Frontal cortex (tissue), 4 donors: ENCODE data around the gene ZNF436. TPM values are rescaled to one million over a fixed set of nuclear protein-coding genes. Genes with fewer than 3 reads are reported as not detected.
"Not testable (repeated sequence)": the region's sequence is repeated elsewhere in the genome, so short reads cannot be mapped to it uniquely, and the experiment has no call there.

Source experiments
- DNase-seq, 2 donors: peaks; one replicate each; pipeline ENCODE4 v3.0.0; 2012; ENCODE audit warnings: low spot score in 2 of 2
- FAIRE-seq: peaks from 2 replicates; lab custom pipeline; 2012; peaks lifted over from hg19 to GRCh38; lab: Jason Lieb, UNC
- total RNA-seq: library from RNA; depleted of rRNA; stranded (reverse); fragments of >200 nt; gene quantifications from one replicate; pipeline ENCODE4 v1.2.3, GENCODE V29; 2014
- donor health status: control.
- donor health status: control.
- donor health status: control.

Gene ZNF436
- total RNA-seq, 1 donor from 2014 or later = 111 TPM

DNA sequence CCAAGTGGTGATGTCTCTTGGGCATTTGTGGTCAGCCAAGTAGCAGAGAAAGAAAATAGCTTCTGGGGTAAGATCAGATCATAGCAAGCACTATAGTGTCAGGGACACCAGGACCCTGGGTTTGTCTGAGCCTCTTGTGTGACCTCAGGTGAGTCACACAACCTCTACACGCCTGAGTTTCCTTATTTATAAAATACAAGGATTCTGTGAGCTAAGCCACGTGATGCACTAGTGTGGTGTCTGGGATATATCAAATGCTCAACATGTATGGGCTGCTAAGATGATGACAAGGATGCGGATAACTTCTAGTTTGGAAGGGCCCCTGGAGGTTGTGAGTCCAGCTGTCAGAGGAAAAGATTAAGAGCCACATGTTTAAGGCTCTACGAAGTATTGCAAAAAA is 24.5 kb upstream of the ZNF436 start:
- FAIRE-seq (no peak), DNase-seq (no peak)

DNA sequence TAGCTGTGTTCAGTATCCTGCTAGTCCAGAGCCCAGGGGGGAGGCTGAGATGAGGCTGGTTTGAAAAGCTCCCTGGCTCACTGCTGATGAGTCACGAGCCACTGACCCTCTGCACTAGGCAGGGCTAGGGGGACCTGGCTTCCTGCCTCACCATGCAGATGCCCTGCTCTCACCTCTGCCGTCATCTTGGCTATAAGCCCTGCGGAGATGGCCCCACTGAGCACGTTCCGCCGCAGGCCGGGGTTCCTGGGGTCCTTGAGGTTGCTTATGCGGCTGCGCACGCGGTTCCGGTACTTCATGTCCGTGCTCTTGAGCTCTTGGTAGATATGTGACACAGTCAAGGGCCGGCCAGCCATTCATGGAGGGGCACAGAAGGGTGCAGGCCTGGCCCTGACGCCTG is 24.1 kb upstream of the ZNF436 start:
- FAIRE-seq (no peak), DNase-seq (no peak)

DNA sequence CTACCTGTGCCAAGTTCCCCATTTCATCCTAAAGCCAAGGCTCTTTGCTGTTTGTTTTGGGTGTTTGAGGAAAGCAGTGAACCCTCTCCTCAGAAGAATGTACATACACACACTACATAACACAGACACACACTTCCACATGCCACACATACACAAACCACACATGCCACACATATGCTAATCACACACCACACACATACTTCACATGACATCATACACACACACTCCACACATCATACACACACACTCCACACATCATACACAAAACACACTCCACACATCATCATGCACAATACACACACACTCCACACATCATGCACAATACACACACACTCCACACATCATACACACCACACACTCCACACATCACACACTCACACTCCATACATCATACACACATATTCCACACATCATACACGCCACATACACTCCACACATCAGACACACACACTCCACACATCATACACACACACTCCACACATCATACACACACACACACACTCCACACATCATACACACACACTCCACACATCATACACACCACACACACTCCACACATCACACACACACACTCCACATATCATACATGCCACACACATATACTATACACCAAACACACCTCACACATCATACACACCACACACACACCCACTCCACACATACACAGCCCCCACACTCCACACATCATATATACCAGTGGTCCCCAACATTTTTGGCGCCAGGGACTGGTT is 22.7 kb upstream of the ZNF436 start:
- FAIRE-seq = peak; percentile 31

DNA sequence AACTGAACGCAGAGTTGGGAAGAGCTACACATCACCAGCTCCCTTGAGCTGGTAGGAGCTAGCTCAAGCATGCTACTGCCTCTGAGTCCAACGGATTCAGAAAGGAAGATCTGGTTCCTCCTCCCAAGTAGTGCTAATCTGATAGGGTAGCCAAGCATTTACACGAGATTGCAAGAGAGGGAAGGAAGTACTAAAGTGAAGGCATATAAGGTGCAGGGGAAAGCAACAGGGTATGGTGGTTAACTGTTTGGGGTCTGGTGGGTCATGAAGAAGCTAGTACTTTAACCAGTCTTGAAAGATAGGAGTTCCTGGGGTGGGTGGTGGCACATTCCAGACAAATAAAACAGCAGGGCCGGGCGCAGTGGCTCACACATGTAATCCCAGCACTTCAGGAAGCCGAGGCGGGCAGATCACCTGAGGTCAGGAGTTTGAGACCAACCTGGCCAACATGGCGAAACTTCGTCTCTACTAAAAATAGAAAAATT is 20.2 kb upstream of the ZNF436 start:
- no peak for FAIRE-seq
- DNase-seq = no peak

More for the DNA sequence above, 22.7 kb upstream of the ZNF436 start:
- no peak for DNase-seq

DNA sequence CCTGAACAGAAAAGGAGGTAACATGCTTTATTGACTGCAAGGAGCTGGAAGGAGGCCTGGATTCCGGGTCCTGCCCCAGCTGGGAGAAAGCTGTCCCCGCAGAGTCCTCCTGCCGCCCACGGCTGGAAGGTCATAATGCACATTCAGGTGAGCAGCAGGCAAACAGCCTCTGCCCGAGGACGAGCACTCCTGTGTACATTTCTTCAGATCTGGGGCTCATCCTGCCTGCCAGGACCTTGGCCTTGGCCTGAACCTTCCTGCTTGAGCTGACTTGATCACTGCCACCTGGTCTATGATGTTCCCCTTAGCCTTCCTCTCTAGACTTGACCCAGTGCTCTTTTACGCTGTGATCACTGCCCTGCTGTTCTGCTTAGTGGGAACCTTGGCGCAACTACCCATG is 17.9 kb upstream of the ZNF436 start:
- no peak for DNase-seq
- FAIRE-seq = no peak

DNA sequence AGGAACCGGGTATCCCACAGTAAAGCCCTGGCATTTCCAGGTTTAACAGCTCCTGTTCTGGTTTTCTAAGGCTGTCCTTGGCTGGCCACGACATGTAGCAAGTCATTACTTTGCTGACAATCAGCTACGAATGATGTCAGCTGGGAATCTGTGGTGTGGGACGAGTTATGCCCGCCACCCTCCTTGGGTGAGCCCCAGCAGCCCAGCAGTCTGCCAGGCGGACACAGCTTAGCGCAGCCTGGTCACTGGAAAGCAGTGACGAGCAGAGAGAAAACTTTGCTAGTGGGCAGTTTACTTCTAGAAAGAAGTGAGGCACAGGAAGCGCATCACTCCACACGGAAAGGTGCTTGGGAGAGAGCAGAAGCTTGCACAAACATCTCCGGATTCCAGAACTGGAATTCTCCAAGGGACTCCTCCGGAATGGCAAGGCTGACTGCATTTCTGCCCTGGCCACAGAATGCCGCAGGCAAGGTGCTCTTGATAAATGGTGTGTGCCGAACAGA is 15.5 kb upstream of the ZNF436 start:
- FAIRE-seq (no peak), DNase-seq (no peak)

DNA sequence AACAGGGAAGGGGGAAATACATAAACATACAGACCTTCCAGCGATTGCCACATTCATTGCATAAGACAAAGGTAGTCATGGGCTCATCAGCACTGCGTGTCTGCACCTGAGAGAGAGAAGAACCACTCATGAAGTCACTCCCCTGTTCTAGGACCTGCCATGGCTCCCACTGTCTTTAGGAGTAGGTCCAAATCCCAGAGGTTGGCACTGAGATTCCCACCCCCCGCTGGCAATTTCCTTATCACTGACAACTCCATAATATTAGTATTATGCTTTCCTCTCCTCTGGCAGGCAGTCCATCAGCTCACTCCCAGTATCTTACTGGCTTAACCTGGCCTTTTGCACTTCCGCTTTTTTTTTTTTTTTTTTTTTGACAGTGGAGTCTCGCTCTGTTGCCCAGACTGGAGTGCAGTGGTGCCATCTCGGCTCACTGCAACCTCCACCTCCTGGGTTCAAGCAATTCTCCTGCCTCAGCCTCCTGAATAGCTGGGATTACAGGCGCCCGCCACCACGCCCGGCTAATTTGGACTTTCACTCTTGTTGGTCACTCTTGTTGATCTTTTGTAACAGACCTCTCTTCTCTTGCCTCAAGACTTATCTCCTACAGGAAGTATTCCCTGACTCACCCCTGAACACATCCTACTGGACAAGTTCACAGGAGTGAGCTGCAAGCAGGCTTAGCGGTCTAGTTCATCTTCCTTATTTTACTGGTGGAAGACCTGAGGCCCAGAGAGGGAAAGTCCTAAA is 14.8 kb upstream of the ZNF436 start:
- no peak for FAIRE-seq
- DNase-seq = no peak

DNA sequence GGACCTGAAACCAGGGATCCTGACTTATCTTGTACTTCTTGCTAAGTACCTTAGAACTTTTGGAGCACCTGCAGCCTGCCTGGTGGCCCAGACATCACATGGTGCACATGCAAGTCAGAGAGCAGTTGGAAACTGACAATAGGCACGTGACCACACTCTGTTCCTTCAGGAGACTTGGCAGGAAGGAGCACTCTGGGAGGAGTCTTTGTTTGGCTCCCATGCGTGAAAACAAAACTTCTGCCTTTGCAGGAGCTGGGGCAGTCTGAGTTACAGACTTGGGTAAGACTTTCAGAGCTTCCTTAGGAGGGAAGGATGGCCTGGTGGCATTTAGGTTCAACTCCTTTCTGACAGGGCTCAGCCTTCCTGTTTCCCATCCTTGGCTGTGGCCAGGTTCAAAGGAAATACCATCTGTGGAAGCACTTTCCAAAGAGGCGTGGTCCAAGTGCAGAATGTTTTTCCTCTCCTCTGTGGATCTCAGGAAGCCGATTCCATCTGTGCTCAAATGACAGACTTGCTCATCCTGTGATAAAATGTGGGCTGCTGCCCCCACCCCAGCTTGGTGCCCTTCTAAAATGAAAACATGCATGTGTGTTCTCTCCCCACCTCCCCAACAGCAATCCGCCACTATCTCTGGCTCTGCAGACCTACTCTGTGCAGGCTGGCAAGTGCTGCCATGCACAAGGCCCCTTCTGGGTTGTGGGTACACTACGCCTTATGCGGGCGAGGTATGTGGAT is 14.1 kb upstream of the ZNF436 start:
- DNase-seq (no peak), FAIRE-seq (no peak)

DNA sequence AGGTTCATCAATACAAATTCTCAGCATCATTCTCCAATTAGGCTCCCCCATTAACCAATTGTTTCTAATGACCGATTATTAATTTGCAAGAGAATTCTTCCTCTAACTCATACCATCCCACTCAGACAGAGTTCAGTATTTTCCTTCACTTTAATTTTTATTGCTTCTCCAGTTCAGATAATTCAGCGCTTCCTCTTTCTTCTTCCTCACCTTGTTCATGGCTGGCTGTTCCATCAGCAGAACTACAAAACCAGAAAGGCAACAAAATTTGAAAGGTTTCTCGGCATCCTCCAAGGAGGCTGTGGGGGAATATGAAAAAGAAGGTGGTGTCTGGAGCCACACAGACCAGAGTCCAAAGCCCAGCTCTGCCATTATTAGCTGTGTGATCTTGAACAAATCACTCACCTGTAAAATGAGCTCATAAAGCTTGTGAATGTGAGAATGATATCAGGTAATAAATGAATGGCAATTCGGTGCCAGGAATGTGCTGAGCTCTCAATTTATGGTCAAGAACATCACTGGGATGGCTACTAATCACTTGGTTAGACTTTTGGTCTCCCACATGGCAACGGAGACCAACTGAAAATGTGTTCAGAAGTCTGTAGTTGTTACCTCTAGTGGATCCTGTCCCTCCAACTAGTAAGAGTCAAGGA is 11.7 kb upstream of the ZNF436 start:
- FAIRE-seq (no peak), DNase-seq (no peak)

DNA sequence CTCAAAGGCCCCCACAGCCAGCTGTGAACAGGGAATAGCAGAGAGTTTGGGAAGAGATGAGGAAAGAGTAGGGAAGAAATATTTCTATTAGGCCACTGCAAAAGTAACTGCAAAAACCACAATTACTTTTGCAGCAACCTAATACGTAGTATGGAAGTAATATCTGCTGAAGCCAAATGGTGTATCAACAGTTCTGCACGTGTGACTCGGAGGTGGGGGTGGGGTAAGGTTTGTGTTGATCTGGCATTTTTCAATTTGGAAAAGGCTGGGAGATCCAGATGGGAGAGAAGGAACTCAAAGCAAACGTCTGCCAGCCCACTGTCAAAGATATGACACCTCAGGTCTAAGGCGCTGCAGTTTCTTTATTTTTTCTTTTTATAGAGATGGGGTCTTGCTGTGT is 11.1 kb upstream of the ZNF436 start:
- FAIRE-seq (no peak), DNase-seq (no peak)

DNA sequence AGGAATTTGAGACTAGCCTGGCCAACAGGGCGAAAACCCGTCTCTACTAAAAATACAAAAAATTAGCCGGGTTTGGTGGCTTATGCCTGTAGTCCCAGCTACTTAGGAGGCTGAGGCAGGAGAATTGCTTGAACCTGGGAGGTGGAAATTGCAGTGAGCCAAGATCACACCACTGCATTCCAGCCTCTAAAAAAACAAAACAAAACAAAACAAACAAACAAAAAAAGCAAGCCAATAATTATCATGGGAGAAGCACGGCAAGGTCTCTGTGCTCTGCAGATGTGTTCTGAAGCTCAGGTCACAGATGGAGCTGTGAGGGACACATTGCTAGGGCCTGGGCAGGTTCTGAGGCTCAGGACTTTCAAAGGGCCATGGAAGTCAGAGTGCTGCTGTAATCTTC is 10.6 kb upstream of the ZNF436 start:
- not testable (repeated sequence) for FAIRE-seq, DNase-seq

DNA sequence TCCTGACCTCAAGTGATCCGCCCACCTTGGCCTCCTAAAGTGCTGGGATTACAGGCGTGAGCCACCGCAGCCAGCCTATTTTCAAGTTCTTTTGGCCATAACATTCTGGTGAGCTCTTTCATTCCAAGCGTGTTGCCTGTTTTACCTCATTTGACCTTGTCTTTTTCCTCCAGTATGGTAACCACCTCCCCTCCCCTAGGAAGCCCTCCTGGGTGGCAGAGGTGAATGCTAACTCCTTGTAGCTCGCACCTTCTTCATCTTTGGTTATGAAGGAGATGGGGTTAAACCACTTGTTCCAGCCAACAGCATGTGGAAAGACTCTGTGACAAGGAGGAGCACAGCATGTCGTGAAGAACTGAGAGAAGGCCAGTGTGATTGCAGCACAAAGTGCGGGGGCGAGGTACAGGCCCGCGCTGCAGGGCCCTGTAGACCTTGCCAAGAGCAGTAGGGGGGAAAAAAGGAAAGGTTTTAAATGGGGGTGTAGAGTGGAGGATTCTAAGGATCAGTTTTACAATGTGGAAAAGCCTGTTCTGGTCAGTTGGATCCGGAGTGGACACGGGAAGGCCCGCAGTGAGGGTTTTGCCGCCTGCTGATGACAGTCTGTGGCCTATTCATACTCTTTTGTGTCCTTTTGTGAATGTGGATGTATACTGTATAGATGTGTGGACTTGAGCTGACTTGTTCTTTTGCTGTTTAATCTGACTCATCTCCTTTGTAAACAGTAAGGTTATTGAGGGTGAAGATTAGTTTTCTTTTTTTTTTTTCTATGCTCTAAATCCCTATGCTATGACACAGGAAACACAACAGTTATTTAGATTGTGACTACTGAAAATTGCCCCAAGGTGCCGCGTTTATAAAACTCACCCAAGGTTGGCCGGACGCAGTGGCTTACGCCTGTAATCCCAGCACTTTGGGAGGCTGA is 7.5 kb upstream of the ZNF436 start:
- FAIRE-seq = no peak
- no peak for DNase-seq

DNA sequence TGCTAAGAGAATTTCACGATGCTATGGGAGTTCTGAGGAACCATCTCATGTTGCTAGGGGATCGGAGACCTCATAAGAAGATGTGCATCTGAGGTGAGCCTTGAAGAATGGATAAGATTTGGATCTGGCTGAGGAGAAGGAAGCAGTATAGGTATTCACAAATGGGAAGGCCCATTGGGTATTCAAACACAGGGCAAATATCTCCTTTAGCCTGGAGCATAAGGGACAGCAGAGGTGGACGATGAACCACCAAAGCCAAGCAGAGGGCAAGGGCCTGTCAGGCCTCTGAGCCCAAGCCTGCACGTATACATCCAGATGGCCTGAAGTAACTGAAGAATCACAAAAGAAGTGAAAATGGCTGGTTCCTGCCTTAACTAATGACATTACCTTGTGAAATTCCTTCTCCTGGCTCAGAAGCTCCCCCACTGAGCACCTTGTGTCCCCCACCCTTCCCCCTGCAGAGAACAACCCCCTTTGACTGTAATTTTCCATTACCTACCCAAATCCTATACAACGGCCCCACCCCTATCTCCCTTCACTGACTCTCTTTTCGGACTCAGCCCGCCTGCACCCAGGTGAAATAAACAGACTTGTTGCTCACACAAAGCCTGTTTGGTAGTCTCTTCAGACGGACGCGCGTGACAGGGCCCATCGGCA is 4.6 kb upstream of the ZNF436 start:
- not testable (repeated sequence) for DNase-seq, FAIRE-seq

DNA sequence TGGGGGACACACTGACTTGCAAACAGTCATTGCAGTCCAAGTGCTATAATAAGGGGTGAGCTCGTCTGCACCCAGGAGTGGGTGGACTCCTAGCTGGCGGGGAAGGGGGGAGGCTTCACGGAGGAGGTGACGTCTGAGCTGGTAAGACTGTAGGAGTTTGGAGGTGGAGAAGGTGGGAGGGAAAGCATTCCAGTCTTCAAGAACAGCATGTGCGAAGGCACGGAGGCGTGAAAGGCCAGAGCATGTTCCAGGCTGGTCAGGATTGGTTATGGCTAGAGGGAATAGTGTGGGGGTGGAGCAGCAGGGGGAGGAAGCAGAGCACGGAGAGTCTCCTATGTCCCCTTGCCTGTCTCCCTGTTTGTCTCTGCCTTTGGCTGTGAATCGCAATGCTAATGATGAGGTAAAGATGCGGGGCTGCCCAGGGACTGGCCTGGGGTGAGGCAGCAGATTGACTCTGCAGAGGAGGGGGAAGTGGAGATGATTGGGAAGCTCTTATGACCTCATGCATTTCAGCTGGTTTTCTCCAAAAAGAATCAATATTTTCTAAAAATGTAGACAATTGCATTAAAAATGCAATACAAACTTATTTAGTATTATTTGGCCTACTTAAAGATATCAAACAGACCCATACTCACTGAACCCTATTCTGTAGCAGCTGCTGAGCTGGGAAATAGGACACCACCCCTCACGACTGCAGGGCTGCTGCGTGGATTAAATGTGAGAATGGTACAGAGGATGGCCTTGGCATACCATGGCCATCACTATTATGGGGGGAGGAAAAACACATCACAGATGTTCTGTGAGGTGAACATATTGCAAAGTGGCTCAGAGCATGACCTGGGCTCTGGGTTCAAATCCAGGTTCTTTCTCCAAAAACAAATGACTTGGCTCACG is 2.6 kb upstream of the ZNF436 start:
- FAIRE-seq (no peak), DNase-seq (no peak)

DNA sequence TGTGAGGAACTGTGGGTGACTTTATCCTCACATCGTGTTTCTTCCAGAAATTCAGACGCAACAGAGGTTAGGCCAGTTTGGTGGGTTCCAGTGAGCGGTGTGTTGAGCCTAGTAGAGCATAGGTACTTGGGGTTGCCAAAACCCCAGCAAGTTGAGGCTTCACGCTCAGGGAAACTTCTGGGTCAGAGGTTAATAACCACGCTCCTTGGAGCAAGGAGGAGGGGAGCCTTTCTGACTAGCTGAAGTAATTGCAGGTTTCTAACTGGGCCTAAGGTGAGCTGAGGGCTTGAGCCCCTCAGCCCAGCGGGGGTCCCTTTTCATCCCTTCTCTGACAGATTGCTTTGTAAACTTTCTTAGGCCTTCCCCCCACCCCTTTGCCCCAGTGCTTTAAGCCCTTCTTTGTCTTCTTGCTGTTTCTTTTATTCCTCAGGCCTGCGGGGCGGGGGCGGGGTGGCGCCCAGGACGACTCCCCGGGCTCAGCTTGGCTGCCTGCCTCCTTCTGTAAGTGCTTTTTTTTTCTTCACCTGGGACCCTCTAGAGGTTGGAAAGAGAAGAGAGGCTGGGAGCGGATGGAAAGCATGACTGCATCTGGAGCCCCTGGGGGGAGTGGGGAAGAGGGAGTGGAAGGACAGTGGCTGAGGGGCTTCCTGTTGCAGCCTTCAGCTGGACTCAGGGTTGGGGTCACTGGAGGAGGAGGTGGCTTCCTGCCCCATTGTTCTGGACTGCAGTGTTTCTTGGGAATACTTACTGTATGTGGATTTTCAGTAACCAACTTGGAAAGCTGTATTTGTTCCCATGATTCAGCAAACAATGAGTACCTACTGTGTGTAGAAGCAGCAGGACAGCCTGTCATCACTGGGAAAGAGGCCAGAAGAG is 1.3 kb upstream of the ZNF436 start:
- FAIRE-seq (no peak), DNase-seq (no peak)

DNA sequence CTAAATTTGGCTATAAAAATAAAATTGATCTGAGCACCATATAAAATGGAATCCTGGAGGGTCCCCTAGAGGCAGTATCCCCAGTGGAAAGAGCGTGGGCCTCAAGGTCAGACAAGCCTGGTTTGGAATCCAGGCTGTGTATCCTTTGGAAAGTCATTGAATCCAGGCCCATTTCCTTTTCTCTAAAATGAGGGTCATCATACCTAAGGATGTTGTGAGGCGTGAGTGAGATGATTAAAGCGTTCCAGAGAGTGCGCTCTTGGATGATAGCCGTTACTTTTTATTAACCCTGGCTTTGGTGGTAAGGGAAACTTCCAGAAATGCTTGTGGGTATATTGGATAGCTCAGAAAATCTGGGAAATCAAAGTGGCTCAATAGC is 683 bp upstream of the ZNF436 start:
- DNase-seq = no peak
- FAIRE-seq = no peak
